Transverse colon (tissue), 4 donors: ENCODE data around the gene MPHOSPH10. TPM values are rescaled to one million over a fixed set of nuclear protein-coding genes. Genes with fewer than 3 reads are reported as not detected.

Experiments
- DNase-seq: peaks from one replicate; pipeline ENCODE4 v3.0.0-alpha.2; 2019
- H3K27ac ChIP-seq, 4 donors: fragments of 200-600 bp; sonication (generic); 2 replicates each; pipeline ENCODE4 v1.5.1; 2016 to 2018; ENCODE audit warnings: inconsistent platforms in 4 of 4
- H3K27me3 ChIP-seq: fragments of 200-600 bp; sonication (generic); 2 replicates; pipeline ENCODE4 v1.5.1; 2017; ENCODE audit warnings: inconsistent platforms
- H3K36me3 ChIP-seq, 4 donors: fragments of 200-600 bp; sonication (generic); 2 replicates each; pipeline ENCODE4 v1.5.1; 2017 to 2019; ENCODE audit warnings: inconsistent platforms in 4 of 4
- H3K4me1 ChIP-seq, 4 donors: fragments of 200-600 bp; sonication (generic); 2 replicates each; pipeline ENCODE4 v1.5.1; 2017 to 2020; ENCODE audit warnings: inconsistent platforms in 4 of 4
- H3K4me3 ChIP-seq, 4 donors: fragments of 200-600 bp; sonication (generic); 1 replicate in 1 of 4; 2 replicates in 3 of 4; pipeline versions ENCODE4 v1.5.1 to v1.6.1; 2017 to 2019; ENCODE audit warnings: inconsistent platforms in 4 of 4
- H3K9me3 ChIP-seq, 2 donors: fragments of 200-600 bp; sonication (generic); 2 replicates each; pipeline ENCODE4 v1.5.1; 2017 to 2019; ENCODE audit warnings: inconsistent platforms in 2 of 2
- EP300 ChIP-seq: sonication (generic); formaldehyde crosslinking; IDR thresholded peaks from one replicate; pipeline ENCODE4 v1.6.1; 2017; ENCODE audit warnings: antibody characterized with exemption, low read depth
- POLR2A ChIP-seq: fragments of 450-650 bp; IDR thresholded peaks from one replicate; pipeline ENCODE4 v1.6.1; 2016; ENCODE audit warnings: antibody characterized with exemption, mild to moderate bottlenecking, moderate library complexity
- POLR2AphosphoS5 ChIP-seq, 3 donors: sonication (generic); formaldehyde crosslinking; IDR thresholded peaks; one replicate each; pipeline ENCODE4 v1.6.1; 2016; ENCODE audit warnings: antibody characterized with exemption in 3 of 3
- WGBS, 2 donors: methylation state at CpG; one replicate each; pipeline ENCODE4 v1.1.5; 2018; ENCODE audit warnings: low coverage in 1 of 2; 5-methylcytosine and 5-hydroxymethylcytosine counted together
- in situ Hi-C, 4 donors: fragments of 200-750 bp; cut with MboI; loops; one replicate each; pipeline versions ENCODE4 v1.15.0 to v1.15.1; 2017; ENCODE audit warnings: low sequenced_read_pairs in 3 of 4, low pct_ligation_motif_present in 1 of 4, low pct_unique_long_range_greater_than_20kb in 1 of 4
- intact Hi-C: fragments of 100-400 bp; cut with DNase I; formaldehyde crosslinking; loops from one replicate; pipeline ENCODE4 v1.15.1; 2023; ENCODE audit warnings: low total_unique reads
- total RNA-seq, 4 donors: library from RNA; depleted of rRNA; stranded (reverse); fragments of >200 nt; gene quantifications; one replicate each; pipeline ENCODE4 v1.1.0, GENCODE V29; 2016
- TF ChIP-seq, protein P1 (sequence below), 5 experiments: fragments of 200-600 bp in 3 of 5; fragments of 450-650 bp in 2 of 5; sonication (generic) in 3 of 5; IDR thresholded peaks; 1 replicate in 2 of 5; 2 replicates in 3 of 5; pipeline ENCODE4 v1.5.1; 2016 to 2017; ENCODE audit warnings: antibody characterized with exemption in 5 of 5, inconsistent platforms in 3 of 5, mild to moderate bottlenecking in 2 of 5, moderate library complexity in 1 of 5

The MPHOSPH10 gene
- total RNA-seq, 4 donors from 2014 or later = 7.5 to 22.9 (median 12.8) TPM

GRCh38 chr2:71120195-71120594 is 10.2 kb upstream of the MPHOSPH10 start:
- Histone ChIP-seq H3K9me3 (no peaks in the 10 kb centered on the region), H3K36me3 (peaks cover 0 to 12% (median 2%) of the 10 kb centered on the region in 4 donors), H3K4me3 (no peak overlapping the region), H3K27me3 (no peaks in the 10 kb centered on the region), H3K27ac (no peak overlapping the region), H3K4me1 (no peaks in the 10 kb centered on the region)
- DNase-seq = no peak
- whole genome bisulfite sequencing, 2 donors = 81 to 93% methylated on average over 4 to 6 of the region's 6 CpGs
- in situ Hi-C loops = no loop called here
- TF ChIP-seq, protein P1, sequence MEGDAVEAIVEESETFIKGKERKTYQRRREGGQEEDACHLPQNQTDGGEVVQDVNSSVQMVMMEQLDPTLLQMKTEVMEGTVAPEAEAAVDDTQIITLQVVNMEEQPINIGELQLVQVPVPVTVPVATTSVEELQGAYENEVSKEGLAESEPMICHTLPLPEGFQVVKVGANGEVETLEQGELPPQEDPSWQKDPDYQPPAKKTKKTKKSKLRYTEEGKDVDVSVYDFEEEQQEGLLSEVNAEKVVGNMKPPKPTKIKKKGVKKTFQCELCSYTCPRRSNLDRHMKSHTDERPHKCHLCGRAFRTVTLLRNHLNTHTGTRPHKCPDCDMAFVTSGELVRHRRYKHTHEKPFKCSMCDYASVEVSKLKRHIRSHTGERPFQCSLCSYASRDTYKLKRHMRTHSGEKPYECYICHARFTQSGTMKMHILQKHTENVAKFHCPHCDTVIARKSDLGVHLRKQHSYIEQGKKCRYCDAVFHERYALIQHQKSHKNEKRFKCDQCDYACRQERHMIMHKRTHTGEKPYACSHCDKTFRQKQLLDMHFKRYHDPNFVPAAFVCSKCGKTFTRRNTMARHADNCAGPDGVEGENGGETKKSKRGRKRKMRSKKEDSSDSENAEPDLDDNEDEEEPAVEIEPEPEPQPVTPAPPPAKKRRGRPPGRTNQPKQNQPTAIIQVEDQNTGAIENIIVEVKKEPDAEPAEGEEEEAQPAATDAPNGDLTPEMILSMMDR (IDR thresholded peaks at IDR 0.05) = no peak
- TF ChIP-seq EP300 (no peak), POLR2AphosphoS5 (IDR thresholded peaks at IDR 0.05) (no peak), POLR2A (no peak)
- intact Hi-C loops = no loop called here

DNA sequence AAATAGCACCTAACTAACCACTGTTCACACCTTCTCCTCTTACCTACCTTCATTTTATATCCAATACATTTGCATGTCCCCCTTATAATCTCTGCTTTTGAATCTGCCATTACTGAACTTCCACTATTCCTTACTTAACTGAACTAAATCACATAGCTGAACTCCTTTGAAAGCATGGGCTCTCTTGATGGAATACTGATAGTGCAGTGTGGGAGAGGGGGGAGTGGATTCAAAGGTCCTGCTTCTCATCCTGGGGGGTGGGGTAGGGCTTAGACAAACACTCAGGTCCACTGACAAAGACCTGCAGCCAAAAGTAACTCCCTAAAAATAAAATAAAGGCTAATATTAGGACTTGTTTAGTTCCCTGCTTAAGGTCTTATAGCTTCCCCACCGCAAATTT is 9.0 kb upstream of the MPHOSPH10 start:
- in situ Hi-C loops (no loop called here), intact Hi-C loops (no loop called here)
- TF ChIP-seq EP300 (no peak), POLR2AphosphoS5 (IDR thresholded peaks at IDR 0.05) (no peak), POLR2A (no peak)
- TF ChIP-seq, protein P1 (IDR thresholded peaks at IDR 0.05) = no peak
- H3K4me1 ChIP-seq = no peaks in the 10 kb centered on the region
- peaks cover 0 to 7% (median 2%) of the 10 kb centered on the region in 4 donors for H3K36me3 ChIP-seq
- no peak overlapping the region for H3K27ac ChIP-seq
- no peak for DNase-seq
- no peaks in the 10 kb centered on the region for H3K27me3 ChIP-seq
- no peaks in the 10 kb centered on the region for H3K9me3 ChIP-seq
- WGBS, 2 donors = 100% methylated on average over 1 of the region's 1 CpG
- H3K4me3 ChIP-seq = no peak overlapping the region

- WGBS, 2 donors = 72 to 90% methylated on average over 3 to 7 of the region's 7 CpGs
- Histone ChIP-seq H3K27me3 (no peaks in the 10 kb centered on the region), H3K36me3 (peaks cover 0 to 5% (median 2%) of the 10 kb centered on the region in 4 donors), H3K4me1 (peaks cover 0 to 6% (median 0%) of the 10 kb centered on the region in 4 donors), H3K4me3 (no peak overlapping the region), H3K9me3 (no peaks in the 10 kb centered on the region), H3K27ac (no peak overlapping the region)
- intact Hi-C loops = no loop called here
- no peak for DNase-seq
- TF ChIP-seq, protein P1 (IDR thresholded peaks at IDR 0.05) = no peak
- TF ChIP-seq POLR2AphosphoS5 (IDR thresholded peaks at IDR 0.05) = no peak
- TF ChIP-seq EP300 = no peak
- no peak for TF ChIP-seq POLR2A
- in situ Hi-C loops = no loop called here
Observed at GRCh38 chr2:71122387-71123298, 7.8 kb upstream of the MPHOSPH10 start.

- intact Hi-C loops = no loop called here
- Histone ChIP-seq H3K4me1 (peaks cover 8 to 13% (median 12%) of the 10 kb centered on the region in 4 donors), H3K4me3 (no peak overlapping the region), H3K27me3 (no peaks in the 10 kb centered on the region), H3K9me3 (no peaks in the 10 kb centered on the region), H3K27ac (no peak overlapping the region), H3K36me3 (peaks cover 0 to 5% (median 2%) of the 10 kb centered on the region in 4 donors)
- TF ChIP-seq EP300 (no peak), POLR2AphosphoS5 (IDR thresholded peaks at IDR 0.05) (no peak), POLR2A (no peak)
- TF ChIP-seq, protein P1 (IDR thresholded peaks at IDR 0.05) = no peak
- in situ Hi-C loops = no loop called here
- 94 to 97% methylated on average over 4 to 7 of the region's 7 CpGs for WGBS, 2 donors
- no peak for DNase-seq
Observed at GRCh38 chr2:71125506-71126294, 4.7 kb upstream of the MPHOSPH10 start.
